GM12878 (cell line): ENCODE measurements around the gene EBF3.

Experiments
- CTCF ChIP-seq, 3 experiments: IDR thresholded peaks in 2 of 3; conservative IDR thresholded peaks in 1 of 3; 2 replicates each; pipeline ENCODE4 v1.5.1; 2011; ENCODE audit warnings: low read depth in 3 of 3, low read length in 3 of 3, mild to moderate bottlenecking in 3 of 3, control low read depth in 2 of 3, moderate library complexity in 2 of 3, inconsistent platforms in 1 of 3, mixed read lengths in 1 of 3; ENCODE audit not compliant: control insufficient read depth in 2 of 3, insufficient read depth in 1 of 3; ENCODE audit errors: extremely low read depth in 1 of 3
- POLR2A ChIP-seq: IDR thresholded peaks from 2 replicates; pipeline ENCODE4 v1.6.1; 2011; ENCODE audit warnings: low read depth, mild to moderate bottlenecking, low read length
- RAD21 ChIP-seq: IDR thresholded peaks from 2 replicates; pipeline ENCODE4 v1.6.1; 2011; ENCODE audit warnings: mild to moderate bottlenecking, low read depth, low read length, moderate library complexity; ENCODE audit not compliant: insufficient read depth
- SIN3A ChIP-seq: IDR thresholded peaks from 2 replicates; pipeline ENCODE4 v1.6.1; 2012; ENCODE audit warnings: low read depth, low read length, improper control_type of control experiment
- TARDBP ChIP-seq: IDR thresholded peaks from 2 replicates; pipeline ENCODE4 v1.6.1; 2016; ENCODE audit warnings: borderline replicate concordance

- TF ChIP-seq TARDBP (no peak), SIN3A (no peak), RAD21 (no peak), CTCF (IDR thresholded peaks at IDR 0.05 in 2 of 3, conservative IDR thresholded peaks at IDR 0.05 in 1 of 3; ENCODE audit: control insufficient read depth in 2 of 3, extremely low read depth in 1 of 3, insufficient read depth in 1 of 3, low read depth in 3 of 3, low read length in 3 of 3) (no peak), POLR2A (no peak)
These were observed 147.4 kb downstream of the EBF3 start for GRCh38 chr10:129816656-129817045.
